NCI-H2196 treated with DMSO at 0.1 percent for 48 hours (cell line): ENCODE results near the gene ADORA2A.
"Not testable (repeated sequence)": the region's sequence is repeated elsewhere in the genome, so short reads cannot be mapped to it uniquely, and the experiment has no call there.

Experiments used
- DNase-seq: peaks from one replicate; lab custom pipeline; 2025; ENCODE audit not compliant: unreplicated experiment; lab: John Stamatoyannopoulos, UW

ADORA2A gene

DNA sequence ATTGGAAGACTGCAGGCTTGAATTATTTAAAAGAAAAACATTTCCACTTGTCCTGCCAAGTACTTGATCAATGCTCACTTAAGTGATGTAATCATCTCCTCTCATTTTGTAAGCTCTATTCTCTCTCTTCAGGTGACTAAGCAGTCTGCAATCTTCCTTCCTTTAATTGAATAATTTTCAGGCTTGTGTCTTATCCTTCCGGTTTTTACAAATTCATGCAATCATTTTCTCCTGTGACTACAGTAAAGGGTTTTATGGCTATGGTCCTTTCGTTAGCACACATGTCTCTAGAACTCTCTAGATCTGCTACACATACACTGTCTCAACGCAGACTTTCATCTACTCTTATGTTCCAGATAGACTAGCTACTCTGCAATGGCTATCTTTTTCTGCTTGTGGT lies 55.2 kb downstream of the ADORA2A start:
- no peak for DNase-seq

GRCh38 chr22:24482998-24483397 lies 55.6 kb downstream of the ADORA2A start:
- no peak for DNase-seq

GRCh38 chr22:24483976-24484545 lies 56.7 kb downstream of the ADORA2A start:
- DNase-seq: no peak

GRCh38 chr22:24485170-24485569 lies 57.8 kb downstream of the ADORA2A start:
- DNase-seq: no peak

- DNase-seq: no peak
Observed at GRCh38 chr22:24485608-24486007, 58.2 kb downstream of the ADORA2A start.

- no peak for DNase-seq
Observed at GRCh38 chr22:24486501-24486921, 59.1 kb downstream of the ADORA2A start.

DNA sequence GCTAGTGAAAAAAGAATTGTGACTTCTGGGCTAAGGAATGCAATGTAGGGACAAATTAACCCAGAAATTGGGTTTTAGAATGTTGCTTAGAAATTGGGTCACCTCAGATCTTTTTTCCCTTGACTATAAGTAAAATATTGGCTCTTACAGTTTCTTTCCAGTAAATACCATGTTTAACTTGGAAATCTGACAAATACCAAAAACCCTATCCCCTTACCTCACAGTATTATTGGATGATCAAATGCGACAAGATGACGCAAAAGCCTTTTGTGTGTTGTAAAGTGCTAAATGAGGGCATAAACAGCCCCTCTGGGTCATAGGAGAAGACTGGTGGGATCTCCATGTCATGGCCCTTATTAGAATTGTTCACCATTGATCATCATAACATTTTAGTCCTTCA lies 61.6 kb downstream of the ADORA2A start:
- DNase-seq: no peak

DNA sequence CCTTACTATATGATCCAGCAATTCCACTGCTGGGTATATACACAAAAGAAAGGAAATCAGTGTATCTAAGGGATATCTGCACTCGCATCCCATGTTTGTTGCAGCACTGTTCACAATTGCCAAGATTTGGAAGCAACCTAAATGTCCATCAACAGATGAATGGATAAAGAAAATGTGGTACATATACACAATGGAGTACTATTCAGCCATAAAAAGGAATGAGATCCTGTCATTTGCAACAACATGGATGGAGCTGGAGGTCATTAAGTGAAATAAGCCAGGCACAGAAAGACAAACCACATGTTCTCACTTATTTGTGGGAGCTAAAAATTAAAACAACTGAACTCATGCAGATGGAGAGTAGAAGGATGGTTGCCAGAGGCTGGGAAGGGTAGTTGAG lies 62.0 kb downstream of the ADORA2A start:
- not testable (repeated sequence) for DNase-seq
